Hepatocyte (in vitro differentiated cells): ENCODE measurements around the gene LUZP4. TPM values are rescaled to one million over a fixed set of nuclear protein-coding genes. Genes with fewer than 3 reads are reported as not detected.

Source experiments
- DNase-seq: peaks from one replicate; pipeline ENCODE4 v3.0.0-alpha.2; 2016; ENCODE audit warnings: low spot score
- H2AFZ ChIP-seq: fragments of 200-600 bp; sonication (generic); 2 replicates; pipeline ENCODE4 v1.6.0; 2016; ENCODE audit warnings: antibody characterized with exemption, mild to moderate bottlenecking
- H3K27ac ChIP-seq: fragments of 200-600 bp; sonication (generic); 2 replicates; pipeline ENCODE4 v1.5.1; 2016; ENCODE audit warnings: mild to moderate bottlenecking
- H3K27me3 ChIP-seq: fragments of 200-600 bp; sonication (generic); 2 replicates; pipeline ENCODE4 v1.6.1; 2016
- H3K36me3 ChIP-seq: fragments of 200-600 bp; sonication (generic); replicated peaks from 2 replicates; pipeline ENCODE4 v1.5.1; 2016; ENCODE audit warnings: low read depth; ENCODE audit not compliant: insufficient read depth
- H3K4me1 ChIP-seq: fragments of 200-600 bp; sonication (generic); 2 replicates; pipeline ENCODE4 v1.5.1; 2016; ENCODE audit warnings: mild to moderate bottlenecking, moderate library complexity; ENCODE audit not compliant: insufficient read depth
- H3K4me2 ChIP-seq: fragments of 200-600 bp; sonication (generic); 2 replicates; pipeline ENCODE4 v1.6.0; 2016
- H3K4me3 ChIP-seq: fragments of 200-600 bp; sonication (generic); 2 replicates; pipeline ENCODE4 v1.5.1; 2016; ENCODE audit warnings: mild to moderate bottlenecking
- H3K79me2 ChIP-seq: fragments of 200-600 bp; sonication (generic); 2 replicates; pipeline ENCODE4 v1.6.0; 2017; ENCODE audit warnings: mild to moderate bottlenecking
- H3K9me2 ChIP-seq: fragments of 200-600 bp; sonication (generic); replicated peaks from 2 replicates; pipeline ENCODE4 v1.6.0; 2017; ENCODE audit warnings: mild to moderate bottlenecking; ENCODE audit not compliant: insufficient read depth
- H3K9me3 ChIP-seq: fragments of 200-600 bp; sonication (generic); 2 replicates; pipeline ENCODE4 v1.5.1; 2016; ENCODE audit warnings: low read depth, mild to moderate bottlenecking
- H4K20me1 ChIP-seq: fragments of 200-600 bp; sonication (generic); 2 replicates; pipeline ENCODE4 v1.6.0; 2016; ENCODE audit warnings: mild to moderate bottlenecking; ENCODE audit not compliant: insufficient read depth, poor library complexity, severe bottlenecking
- EZH2 ChIP-seq: fragments of 200-600 bp; sonication (generic); IDR thresholded peaks from 2 replicates; pipeline ENCODE4 v1.6.1; 2016; ENCODE audit warnings: antibody characterized with exemption, mild to moderate bottlenecking, borderline replicate concordance
- EZH2phosphoT487 ChIP-seq: fragments of 200-600 bp; sonication (generic); IDR thresholded peaks from one replicate; pipeline ENCODE4 v1.6.1; 2018; ENCODE audit warnings: antibody characterized with exemption, mild to moderate bottlenecking, low read depth, moderate library complexity; ENCODE audit not compliant: unreplicated experiment, severe bottlenecking
- WGBS: methylation state at CpG from one replicate; pipeline ENCODE4 v1.1.6; 2016; ENCODE audit warnings: low lambda C conversion rate; ENCODE audit errors: missing lambda C conversion rate; 5-methylcytosine and 5-hydroxymethylcytosine counted together
- polyA plus RNA-seq: library from polyadenylated mRNA; unstranded; fragments of >200 nt; fragmentation: Nextera tagmentation; extraction: Ambion mirVana; gene quantifications from 2 replicates; pipeline ENCODE4 v1.2.1, GENCODE V29; 2016
- total RNA-seq: library from RNA; depleted of rRNA; stranded (reverse); fragments of >200 nt; gene quantifications from 2 replicates; pipeline ENCODE4 v1.2.3, GENCODE V29; 2014
- TF ChIP-seq, protein P1 (sequence below): fragments of 200-600 bp; sonication (generic); IDR thresholded peaks from 2 replicates; pipeline ENCODE4 v1.5.1; 2016; ENCODE audit warnings: antibody characterized with exemption, mild to moderate bottlenecking; ENCODE audit not compliant: poor library complexity

The LUZP4 gene
- total and polyA plus RNA-seq, 2 experiments from 2014 or later, result not detected

DNA sequence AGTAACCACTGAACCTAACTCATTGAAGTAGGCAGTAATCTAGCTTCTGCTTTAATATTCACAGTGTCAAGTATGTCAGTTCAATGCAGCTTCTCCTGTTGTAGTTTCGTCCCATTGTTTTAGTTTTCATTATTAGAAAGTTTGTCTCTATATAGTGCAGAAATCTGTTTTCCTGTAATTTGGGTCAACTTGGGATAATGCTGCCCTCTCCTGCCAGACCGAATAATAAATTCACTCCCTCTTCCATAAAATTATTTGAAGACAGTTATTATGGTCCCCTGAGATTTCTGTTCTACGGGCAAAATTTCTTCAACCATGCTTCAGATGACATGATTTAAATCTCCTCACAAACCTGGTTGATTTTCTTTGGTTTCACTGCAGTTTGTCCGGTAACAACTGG lies 4.6 kb upstream of the LUZP4 start:
- TF ChIP-seq EZH2, result no peak
- TF ChIP-seq, protein P1, sequence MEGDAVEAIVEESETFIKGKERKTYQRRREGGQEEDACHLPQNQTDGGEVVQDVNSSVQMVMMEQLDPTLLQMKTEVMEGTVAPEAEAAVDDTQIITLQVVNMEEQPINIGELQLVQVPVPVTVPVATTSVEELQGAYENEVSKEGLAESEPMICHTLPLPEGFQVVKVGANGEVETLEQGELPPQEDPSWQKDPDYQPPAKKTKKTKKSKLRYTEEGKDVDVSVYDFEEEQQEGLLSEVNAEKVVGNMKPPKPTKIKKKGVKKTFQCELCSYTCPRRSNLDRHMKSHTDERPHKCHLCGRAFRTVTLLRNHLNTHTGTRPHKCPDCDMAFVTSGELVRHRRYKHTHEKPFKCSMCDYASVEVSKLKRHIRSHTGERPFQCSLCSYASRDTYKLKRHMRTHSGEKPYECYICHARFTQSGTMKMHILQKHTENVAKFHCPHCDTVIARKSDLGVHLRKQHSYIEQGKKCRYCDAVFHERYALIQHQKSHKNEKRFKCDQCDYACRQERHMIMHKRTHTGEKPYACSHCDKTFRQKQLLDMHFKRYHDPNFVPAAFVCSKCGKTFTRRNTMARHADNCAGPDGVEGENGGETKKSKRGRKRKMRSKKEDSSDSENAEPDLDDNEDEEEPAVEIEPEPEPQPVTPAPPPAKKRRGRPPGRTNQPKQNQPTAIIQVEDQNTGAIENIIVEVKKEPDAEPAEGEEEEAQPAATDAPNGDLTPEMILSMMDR, result peak; percentile 51
- TF ChIP-seq EZH2phosphoT487, result no peak
- Histone ChIP-seq H3K4me1 (no peaks in the 10 kb centered on the region), H3K4me3 (no peak overlapping the region), H3K27ac (no peak overlapping the region), H3K9me2 (no peaks in the 10 kb centered on the region), H3K4me2 (no peak overlapping the region), H2AFZ (no peak overlapping the region), H4K20me1 (no peaks in the 10 kb centered on the region), H3K36me3 (no peaks in the 10 kb centered on the region), H3K9me3 (no peaks in the 10 kb centered on the region), H3K79me2 (no peaks in the 10 kb centered on the region), H3K27me3 (no peaks in the 10 kb centered on the region)
- no peak for DNase-seq
- WGBS, result 54% methylated on average over 4 of the region's 4 CpGs

DNA sequence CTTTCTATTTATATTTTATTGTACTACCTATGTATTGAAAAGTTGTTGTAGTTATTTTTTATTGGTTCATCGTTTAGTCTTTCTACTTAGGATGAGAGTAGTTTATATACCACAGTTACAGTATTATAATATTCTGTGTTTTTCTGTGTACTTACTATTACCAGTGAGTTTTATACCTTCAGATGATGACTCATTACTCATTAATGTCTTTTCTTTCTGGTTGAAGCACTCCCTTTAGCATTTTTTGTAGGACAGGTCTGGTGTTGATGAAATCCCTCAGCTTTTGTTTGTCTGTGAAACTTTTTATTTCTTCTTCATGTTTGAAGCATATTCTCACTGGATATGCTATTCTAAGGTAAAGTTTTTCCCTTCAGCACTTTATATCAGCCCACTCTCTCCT lies 7.7 kb downstream of the LUZP4 start:
- Histone ChIP-seq H2AFZ (no peak overlapping the region), H3K27me3 (no peaks in the 10 kb centered on the region), H3K4me1 (no peaks in the 10 kb centered on the region), H3K36me3 (no peaks in the 10 kb centered on the region), H4K20me1 (no peaks in the 10 kb centered on the region), H3K79me2 (no peaks in the 10 kb centered on the region), H3K9me2 (no peaks in the 10 kb centered on the region), H3K9me3 (no peaks in the 10 kb centered on the region), H3K4me2 (no peak overlapping the region), H3K4me3 (no peak overlapping the region), H3K27ac (no peak overlapping the region)
- no peak for TF ChIP-seq EZH2phosphoT487
- no peak for TF ChIP-seq EZH2
- TF ChIP-seq, protein P1, result no peak
- 89% methylated on average over 1 of the region's 1 CpG for WGBS
- DNase-seq, result no peak

DNA sequence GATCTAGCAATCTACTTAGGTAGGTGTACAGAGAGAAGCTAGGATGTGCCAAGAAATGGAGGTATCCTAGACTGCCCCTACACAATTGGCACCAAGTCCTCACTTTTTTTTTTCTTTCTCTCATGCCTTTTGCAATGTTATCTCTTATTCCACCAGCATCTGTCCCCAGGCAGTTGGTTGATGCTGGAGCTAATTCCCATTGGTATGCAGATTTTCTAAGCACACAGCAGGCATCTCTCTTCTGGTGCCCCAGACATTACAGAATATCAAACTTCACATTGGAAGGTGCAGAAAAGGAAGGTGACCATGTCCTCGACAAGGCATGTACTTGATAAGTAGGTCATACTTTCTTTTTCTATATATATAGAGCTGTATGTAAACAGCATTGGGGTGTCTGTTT lies 21.6 kb downstream of the LUZP4 start:
- Histone ChIP-seq H3K27me3 (no peaks in the 10 kb centered on the region), H3K9me3 (no peaks in the 10 kb centered on the region), H3K4me2 (peak overlapping the region; percentile 67), H3K9me2 (no peaks in the 10 kb centered on the region), H2AFZ (peak overlapping the region; percentile 70), H4K20me1 (no peaks in the 10 kb centered on the region), H3K4me3 (no peak overlapping the region), H3K79me2 (no peaks in the 10 kb centered on the region), H3K36me3 (no peaks in the 10 kb centered on the region), H3K27ac (no peak overlapping the region), H3K4me1 (no peaks in the 10 kb centered on the region)
- TF ChIP-seq, protein P1, result no peak
- no peak for TF ChIP-seq EZH2phosphoT487
- 38% methylated on average over 1 of the region's 1 CpG for WGBS
- DNase-seq, result no peak

DNA sequence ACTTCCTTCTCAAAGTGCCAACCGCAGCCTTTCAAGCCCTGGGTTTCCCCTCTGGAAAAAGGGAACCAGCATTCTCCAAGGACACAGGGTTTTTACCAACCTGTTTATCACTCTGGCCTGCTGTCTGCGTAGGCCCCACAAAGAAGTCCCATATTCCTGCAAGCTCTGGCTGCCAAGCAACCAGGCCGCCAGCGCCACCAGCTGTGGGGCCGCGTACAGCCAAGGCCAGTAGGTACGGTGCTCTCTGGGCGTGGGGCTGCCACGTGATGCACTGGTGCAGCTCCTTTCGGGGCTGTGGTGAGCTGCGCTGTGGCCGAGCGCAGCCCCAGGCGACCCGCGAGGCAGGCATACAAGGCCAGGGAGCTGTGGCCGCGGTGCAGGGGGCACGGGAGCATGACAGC lies 22.1 kb downstream of the LUZP4 start:
- Histone ChIP-seq H4K20me1 (no peaks in the 10 kb centered on the region), H2AFZ (peak overlapping the region; percentile 70)
- 25% methylated on average over 17 of the region's 19 CpGs for WGBS

More for the DNA sequence above, 22.1 kb downstream of the LUZP4 start:
- Histone ChIP-seq H3K36me3 (no peaks in the 10 kb centered on the region), H3K4me1 (no peaks in the 10 kb centered on the region), H3K4me3 (no peak overlapping the region), H3K9me3 (no peaks in the 10 kb centered on the region), H3K27me3 (no peaks in the 10 kb centered on the region), H3K4me2 (peak overlapping the region; percentile 67), H3K27ac (no peak overlapping the region), H3K9me2 (no peaks in the 10 kb centered on the region), H3K79me2 (no peaks in the 10 kb centered on the region)
- DNase-seq, result peak; percentile 77
- no peak for TF ChIP-seq EZH2phosphoT487
- TF ChIP-seq, protein P1, result peak; percentile 17
